Gastrocnemius medialis (tissue), 4 donors: Measurements from ENCODE around the gene MAST4.

Source experiments
- CTCF ChIP-seq, 5 experiments: fragments of 450-650 bp in 3 of 5; fragments of 200-600 bp in 2 of 5; sonication (generic) in 2 of 5; IDR thresholded peaks in 4 of 5; conservative IDR thresholded peaks in 1 of 5; 1 replicate in 4 of 5; 2 replicates in 1 of 5; pipeline ENCODE4 v1.5.1; 2016 to 2019; ENCODE audit warnings: antibody characterized with exemption in 5 of 5, mild to moderate bottlenecking in 3 of 5, moderate library complexity in 3 of 5
- POLR2A ChIP-seq, 2 donors: fragments of 450-650 bp; IDR thresholded peaks; one replicate each; pipeline ENCODE4 v1.6.1; 2017; ENCODE audit warnings: antibody characterized with exemption in 2 of 2, mild to moderate bottlenecking in 2 of 2, moderate library complexity in 2 of 2

GRCh38 chr5:67014957-67015400 lies 418.8 kb downstream of the MAST4 start:
- TF ChIP-seq CTCF (IDR thresholded peaks at IDR 0.05 in 4 of 5, conservative IDR thresholded peaks at IDR 0.05 in 1 of 5) (no peak), POLR2A (IDR thresholded peaks at IDR 0.05) (peak; percentile 34 to 68)
